HG02884 (cell line): Measurements from ENCODE around the gene ITSN2.

Experiments used
- ATAC-seq: cut with Tn5 transposase; IDR thresholded peaks from one replicate; pipeline ENCODE4 v1.9.1; 2021; ENCODE audit warnings: mild to moderate bottlenecking, moderate library complexity; ENCODE audit not compliant: unreplicated experiment

The ITSN2 gene

GRCh38 chr2:24337890-24338289 lies 22.4 kb downstream of the ITSN2 start:
- ATAC-seq: no peak

GRCh38 chr2:24336811-24337210 lies 23.5 kb downstream of the ITSN2 start:
- no peak for ATAC-seq

- ATAC-seq: no peak
Measured at GRCh38 chr2:24334245-24334633, 26.1 kb downstream of the ITSN2 start.

GRCh38 chr2:24332791-24333540 lies 27.4 kb downstream of the ITSN2 start:
- ATAC-seq: no peak

GRCh38 chr2:24330161-24330560 lies 30.2 kb downstream of the ITSN2 start:
- no peak for ATAC-seq

GRCh38 chr2:24329700-24330099 lies 30.6 kb downstream of the ITSN2 start:
- no peak for ATAC-seq

- ATAC-seq: no peak
Measured at GRCh38 chr2:24328010-24328409, 32.3 kb downstream of the ITSN2 start.

- no peak for ATAC-seq
Measured at GRCh38 chr2:24317491-24317920, 42.8 kb downstream of the ITSN2 start.

GRCh38 chr2:24315669-24316068 lies 44.7 kb downstream of the ITSN2 start:
- no peak for ATAC-seq

- ATAC-seq: no peak
Measured at GRCh38 chr2:24313744-24314632, 46.3 kb downstream of the ITSN2 start.

- ATAC-seq: no peak
Measured at GRCh38 chr2:24307961-24308360, 52.4 kb downstream of the ITSN2 start.

GRCh38 chr2:24304631-24305030 lies 55.7 kb downstream of the ITSN2 start:
- no peak for ATAC-seq

GRCh38 chr2:24304098-24304497 lies 56.2 kb downstream of the ITSN2 start:
- no peak for ATAC-seq

GRCh38 chr2:24301599-24301998 lies 58.7 kb downstream of the ITSN2 start:
- no peak for ATAC-seq

- ATAC-seq: no peak
Measured at GRCh38 chr2:24297663-24298062, 62.7 kb downstream of the ITSN2 start.

- no peak for ATAC-seq
Measured at GRCh38 chr2:24287171-24287570, 73.2 kb downstream of the ITSN2 start.

- no peak for ATAC-seq
Measured at GRCh38 chr2:24285484-24286152, 74.7 kb downstream of the ITSN2 start.

GRCh38 chr2:24280645-24281044 lies 79.7 kb downstream of the ITSN2 start:
- no peak for ATAC-seq

GRCh38 chr2:24280161-24280560 lies 80.2 kb downstream of the ITSN2 start:
- no peak for ATAC-seq

GRCh38 chr2:24276349-24276899 lies 83.9 kb downstream of the ITSN2 start:
- no peak for ATAC-seq

GRCh38 chr2:24274809-24275208 lies 85.5 kb downstream of the ITSN2 start:
- ATAC-seq: no peak
